HG03139 (cell line): ENCODE results near the gene NUDT11.
"Not testable (repeated sequence)": the region's sequence is repeated elsewhere in the genome, so short reads cannot be mapped to it uniquely, and the experiment has no call there.

Experiments used
- ATAC-seq: cut with Tn5 transposase; IDR thresholded peaks from one replicate; pipeline ENCODE4 v1.9.1; 2021; ENCODE audit not compliant: unreplicated experiment

NUDT11 gene

GRCh38 chrX:51496501-51497291 lies at the start of gene NUDT11:
NUDT11 (minus strand) TSS chrX:51496592; CDS start chrX:51496444, 148 bp downstream.
- ATAC-seq: no peak

DNA sequence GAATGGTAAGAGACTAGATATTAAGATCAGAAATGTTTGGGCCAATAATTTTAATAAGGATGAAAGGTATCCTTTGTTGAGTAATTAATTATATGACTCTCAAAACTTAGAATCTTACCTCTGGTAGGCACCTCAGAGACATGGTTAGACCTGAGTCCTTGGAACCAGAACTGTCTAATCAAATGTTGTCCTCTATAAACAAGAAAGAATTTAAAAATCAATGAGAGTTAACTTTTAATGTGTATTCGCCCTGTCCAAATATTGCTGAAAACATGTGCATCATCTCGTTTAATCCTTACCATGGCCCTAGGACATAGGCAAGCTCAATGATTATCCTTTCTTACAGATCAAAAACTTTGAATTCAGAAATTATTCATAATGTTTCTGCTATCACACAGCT lies 24.0 kb upstream of the NUDT11 start:
- ATAC-seq: no peak

GRCh38 chrX:51519131-51519530 lies 22.7 kb upstream of the NUDT11 start:
- not testable (repeated sequence) for ATAC-seq

- ATAC-seq: no peak
Measured at GRCh38 chrX:51507551-51507950, 11.2 kb upstream of the NUDT11 start.

DNA sequence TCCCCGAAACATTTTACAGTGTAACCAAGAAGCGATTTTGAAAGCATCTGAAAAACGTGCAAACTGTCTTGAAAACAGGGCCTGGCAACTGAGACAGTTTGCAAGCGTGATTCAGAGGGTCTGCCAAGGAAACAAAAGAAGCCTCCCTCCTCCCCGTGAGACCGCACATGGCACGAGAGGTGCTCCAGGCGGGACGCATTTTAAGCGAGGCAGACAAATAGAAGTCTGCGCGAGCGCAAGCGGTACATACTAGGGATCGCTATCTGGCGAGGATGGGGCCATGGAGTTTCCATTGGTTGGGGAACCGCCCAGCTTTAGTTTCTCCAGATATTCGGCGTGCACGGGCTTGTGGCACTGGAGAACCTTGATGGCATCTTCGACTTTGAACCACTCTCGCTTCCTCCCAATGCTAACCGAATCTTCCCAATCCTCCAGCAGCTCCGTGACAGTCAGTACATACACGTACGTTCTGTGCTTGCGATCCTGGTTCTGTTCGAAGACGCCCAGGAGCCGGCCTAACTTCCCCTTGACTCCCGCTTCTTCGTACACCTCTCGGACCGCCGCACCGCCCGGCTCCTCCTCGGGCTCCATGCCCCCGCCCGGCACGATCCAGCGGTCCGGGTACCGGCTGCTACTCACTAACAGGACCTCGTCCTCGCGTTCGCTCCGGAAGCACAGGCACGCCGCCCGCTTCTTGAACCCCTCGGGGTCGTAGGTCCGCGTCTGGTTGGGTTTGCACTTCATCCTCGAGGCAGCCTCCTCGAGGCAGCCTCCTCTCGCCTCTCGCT lies 497 bp downstream of the NUDT11 start:
- ATAC-seq: not testable (repeated sequence)

DNA sequence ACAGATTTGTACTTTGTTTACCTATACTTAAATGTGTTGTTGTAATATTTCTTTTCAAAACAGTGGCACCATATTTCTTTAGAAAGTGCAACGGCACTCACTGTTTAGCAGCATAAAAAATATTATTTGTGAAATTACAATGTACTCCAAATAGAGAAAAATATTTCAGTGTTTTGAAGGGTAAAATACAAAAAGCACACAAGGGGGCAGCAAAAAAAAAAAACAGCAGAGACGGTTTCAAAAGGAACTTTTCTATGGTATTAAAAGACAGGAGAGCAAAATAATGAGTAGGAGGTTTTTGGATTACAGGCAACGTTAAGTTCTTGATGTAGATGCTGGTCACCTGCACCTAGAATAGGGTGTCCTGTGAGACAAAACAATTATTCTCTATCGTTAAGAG lies 2.0 kb downstream of the NUDT11 start:
- ATAC-seq: no peak

- no peak for ATAC-seq
Measured at GRCh38 chrX:51487960-51488267, 8.5 kb downstream of the NUDT11 start.

DNA sequence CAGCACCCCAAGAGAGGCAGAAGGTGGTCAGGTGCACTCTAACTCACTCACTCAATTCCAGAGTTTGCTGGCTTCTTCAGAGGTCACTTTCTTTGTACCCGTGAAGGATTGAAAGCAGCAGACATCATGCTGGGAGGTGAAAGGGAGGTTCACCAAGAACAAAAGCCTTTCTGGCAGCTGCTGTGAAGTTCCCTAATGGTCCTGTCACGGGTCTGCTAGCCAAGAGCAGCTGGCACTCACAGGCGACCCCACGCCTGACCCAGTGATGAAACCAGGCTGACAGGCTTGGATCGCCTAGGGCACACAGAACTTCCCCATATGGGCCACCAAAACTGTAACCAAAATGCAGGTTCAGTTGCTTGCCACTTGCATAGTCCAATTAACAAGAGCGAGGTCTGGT lies 11.8 kb downstream of the NUDT11 start:
- ATAC-seq: no peak

DNA sequence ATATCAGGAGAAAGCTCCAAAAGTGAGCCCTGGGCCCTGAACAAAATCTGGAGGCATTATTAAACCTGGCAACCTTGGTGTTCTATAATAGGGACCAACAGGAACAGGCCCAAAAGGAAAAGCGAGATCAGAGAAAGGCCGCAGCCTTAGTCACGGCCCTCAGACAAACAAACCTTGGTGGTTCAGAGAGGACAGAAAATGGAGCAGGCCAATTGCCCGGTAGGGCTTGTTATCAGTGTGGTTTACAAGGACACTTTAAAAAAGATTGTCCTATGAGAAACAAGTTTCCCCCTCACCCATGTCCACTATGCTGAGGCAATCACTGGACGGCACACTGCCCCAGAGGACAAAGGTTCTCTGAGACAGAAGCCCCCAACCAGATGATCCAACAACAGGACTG lies 14.0 kb downstream of the NUDT11 start:
- ATAC-seq: not testable (repeated sequence)

DNA sequence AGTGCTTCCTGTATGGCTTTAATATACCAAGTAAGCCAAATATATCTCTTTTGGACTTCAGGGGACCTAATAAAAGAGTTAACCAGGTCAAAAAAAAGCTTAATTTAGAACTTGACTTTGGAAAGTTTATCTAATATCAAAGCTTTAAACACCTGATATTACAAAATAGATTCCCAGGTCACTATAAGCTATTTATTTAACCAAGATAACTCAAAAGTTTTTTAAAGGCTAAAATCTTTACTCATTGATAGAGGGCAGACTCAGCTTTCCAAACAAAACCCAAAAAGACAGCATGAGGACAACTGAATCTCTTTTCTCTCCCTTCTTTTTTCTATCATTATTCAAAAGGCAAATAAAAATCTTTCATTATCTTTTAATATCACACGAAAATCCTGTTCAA lies 19.5 kb downstream of the NUDT11 start:
- ATAC-seq: no peak

DNA sequence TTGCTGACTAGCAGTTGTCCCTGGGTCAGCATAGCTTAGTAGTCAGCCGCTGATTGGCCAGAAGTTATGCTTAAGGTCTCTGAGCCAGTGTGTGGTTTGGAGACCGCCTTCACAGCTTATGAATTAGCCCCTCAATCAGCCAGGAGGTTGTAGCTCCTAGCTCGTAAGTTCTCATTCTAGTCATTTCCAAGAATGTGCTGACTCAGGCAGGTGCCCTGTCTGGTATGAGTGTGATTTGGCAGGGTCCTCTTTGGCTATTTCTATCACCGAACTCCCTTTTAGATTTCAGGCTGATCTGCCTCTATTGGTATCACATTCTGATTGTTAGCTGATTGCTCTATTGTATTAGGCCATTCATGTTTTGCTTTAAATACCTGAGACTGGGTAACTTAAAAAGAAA lies 33.1 kb downstream of the NUDT11 start:
- no peak for ATAC-seq

- no peak for ATAC-seq
Measured at GRCh38 chrX:51461053-51462044, 35.0 kb downstream of the NUDT11 start.

GRCh38 chrX:51459125-51459524 lies 37.3 kb downstream of the NUDT11 start:
- ATAC-seq: no peak

- ATAC-seq: no peak
Measured at GRCh38 chrX:51456814-51457213, 39.6 kb downstream of the NUDT11 start.

DNA sequence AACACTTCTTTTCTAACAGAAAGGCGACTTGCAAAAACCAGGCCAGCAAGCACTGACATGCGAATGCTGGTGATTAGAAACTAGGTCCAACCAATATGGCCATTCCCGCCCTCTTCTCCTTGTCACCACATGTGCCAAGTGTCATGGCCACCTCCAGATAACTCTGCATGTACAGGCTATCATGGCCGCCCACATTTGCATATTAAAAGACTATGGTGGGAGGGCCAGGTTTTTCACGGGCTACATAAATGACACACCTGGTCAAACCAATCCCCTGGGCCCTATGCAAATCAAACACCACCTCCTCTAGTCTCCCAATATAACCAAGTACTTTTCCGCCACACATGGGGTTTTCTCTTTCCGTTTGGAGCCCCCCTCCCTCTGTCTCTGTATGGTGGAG lies 40.1 kb downstream of the NUDT11 start:
- ATAC-seq: no peak

DNA sequence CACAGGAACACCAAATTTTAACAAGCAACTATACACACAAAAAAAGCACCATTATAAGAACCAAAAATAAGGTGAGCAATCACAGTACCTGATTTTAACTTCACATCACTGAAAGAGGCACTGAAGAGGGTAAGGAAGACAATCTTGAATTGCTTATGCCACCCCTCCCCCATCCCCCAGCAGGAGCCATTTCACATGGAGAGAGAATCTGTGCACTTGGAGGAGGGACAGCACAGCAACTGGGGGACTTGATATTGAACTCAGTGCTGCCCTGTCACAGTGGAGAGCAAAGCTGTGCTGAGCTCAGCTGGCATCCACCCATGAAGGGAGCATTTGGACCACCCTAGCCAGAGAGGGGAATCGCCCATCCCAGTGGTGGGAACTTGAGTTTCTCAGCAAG lies 56.0 kb downstream of the NUDT11 start:
- no peak for ATAC-seq
